GM23338 (cell line): Measurements from ENCODE around the gene TOGARAM1.

ENCODE experiments used
- CTCF ChIP-seq, 2 experiments: fragments of 200-600 bp in 1 of 2; sonication (generic) in 1 of 2; conservative IDR thresholded peaks; 2 replicates each; pipeline versions ENCODE4 v1.5.1 to v1.6.1; 2016 to 2017; ENCODE audit warnings: antibody characterized with exemption in 2 of 2, low read depth in 2 of 2, mild to moderate bottlenecking in 2 of 2, moderate library complexity in 1 of 2
- EZH2 ChIP-seq: fragments of 200-600 bp; sonication (generic); IDR thresholded peaks from one replicate; pipeline ENCODE4 v1.8.0; 2017; ENCODE audit warnings: antibody characterized with exemption, mild to moderate bottlenecking, low read depth; ENCODE audit not compliant: unreplicated experiment
- EZH2phosphoT487 ChIP-seq: fragments of 200-600 bp; sonication (generic); IDR thresholded peaks from one replicate; pipeline ENCODE4 v1.8.1; 2018; ENCODE audit warnings: antibody characterized with exemption; ENCODE audit not compliant: unreplicated experiment
- POLR2AphosphoS5 ChIP-seq: IDR thresholded peaks from 2 replicates; pipeline ENCODE4 v1.6.1; 2016; ENCODE audit warnings: antibody characterized with exemption, low read depth
- REST ChIP-seq: IDR thresholded peaks from one replicate; pipeline ENCODE4 v1.6.1; 2018; ENCODE audit warnings: antibody characterized with exemption; ENCODE audit not compliant: unreplicated experiment

DNA sequence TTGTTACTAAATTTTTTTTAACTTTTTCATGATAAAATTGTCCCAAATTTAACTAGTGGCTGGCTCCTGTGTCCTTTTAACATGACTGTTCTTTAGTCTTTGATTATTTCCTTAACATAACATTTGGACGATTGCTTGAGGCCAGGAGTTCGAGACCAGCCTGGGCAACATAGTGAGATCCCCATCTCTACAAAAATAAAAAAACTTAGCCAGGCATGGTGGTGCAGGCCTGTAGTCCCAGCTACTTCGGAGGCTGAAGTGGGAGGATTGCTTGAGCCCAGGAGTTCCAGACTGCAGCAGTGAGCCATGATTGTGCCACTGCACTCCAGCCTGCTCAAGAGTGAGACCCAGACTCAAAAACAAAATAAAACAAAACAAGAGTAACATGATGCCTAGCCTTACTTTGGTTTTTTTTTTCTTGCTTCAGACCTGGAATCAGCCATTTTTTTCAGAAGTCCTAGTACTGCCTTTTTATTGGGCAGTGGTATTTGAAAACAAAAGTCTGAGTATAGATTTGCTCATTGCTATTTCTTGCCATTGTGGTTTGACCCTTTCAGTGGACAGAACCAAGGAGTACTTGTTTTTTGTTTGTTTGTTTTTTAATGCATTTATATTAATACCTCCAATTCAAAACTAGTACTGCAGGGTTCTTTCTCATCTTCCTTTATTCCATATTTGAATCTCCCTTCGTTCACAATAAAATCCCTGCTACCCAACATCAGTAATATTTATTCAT lies 4.8 kb downstream of the TOGARAM1 start:
- no peak for TF ChIP-seq CTCF (conservative IDR thresholded peaks at IDR 0.05; ENCODE audit: low read depth in 2 of 2)
- no peak for TF ChIP-seq EZH2phosphoT487
- TF ChIP-seq POLR2AphosphoS5: no peak
- no peak for TF ChIP-seq REST
- TF ChIP-seq EZH2: no peak
